IPS-NIHi11 (cell line): ENCODE data around the gene SPDYE18.
"Not testable (repeated sequence)": the region's sequence is repeated elsewhere in the genome, so short reads cannot be mapped to it uniquely, and the experiment has no call there.

ENCODE experiments used
- DNase-seq: peaks from one replicate; pipeline ENCODE4 v3.0.0; 2012; ENCODE audit warnings: mixed read lengths, low spot score

Gene SPDYE18

GRCh38 chr7:77062557-77062956 lies at the start of gene SPDYE18:
SPDYE18 (minus strand) TSS chr7:77062558; CDS start chr7:77060512, 2,046 bp downstream.
- DNase-seq: not testable (repeated sequence)

- DNase-seq: not testable (repeated sequence)
Measured at GRCh38 chr7:77108362-77108761, 46.0 kb upstream of the SPDYE18 start.

- DNase-seq: not testable (repeated sequence)
Measured at GRCh38 chr7:77107659-77108058, 45.3 kb upstream of the SPDYE18 start.

GRCh38 chr7:77105904-77106303 lies 43.5 kb upstream of the SPDYE18 start:
- not testable (repeated sequence) for DNase-seq

GRCh38 chr7:77102671-77103070 lies 40.3 kb upstream of the SPDYE18 start:
- not testable (repeated sequence) for DNase-seq

- not testable (repeated sequence) for DNase-seq
Measured at GRCh38 chr7:77101187-77101586, 38.8 kb upstream of the SPDYE18 start.

- DNase-seq: not testable (repeated sequence)
Measured at GRCh38 chr7:77100501-77100900, 38.1 kb upstream of the SPDYE18 start.

- DNase-seq: not testable (repeated sequence)
Measured at GRCh38 chr7:77092301-77092700, 29.9 kb upstream of the SPDYE18 start.

GRCh38 chr7:77082192-77082591 lies 19.8 kb upstream of the SPDYE18 start:
- DNase-seq: not testable (repeated sequence)

GRCh38 chr7:77080236-77080635 lies 17.9 kb upstream of the SPDYE18 start:
- not testable (repeated sequence) for DNase-seq

- not testable (repeated sequence) for DNase-seq
Measured at GRCh38 chr7:77079624-77080023, 17.3 kb upstream of the SPDYE18 start.

GRCh38 chr7:77079112-77079511 lies 16.8 kb upstream of the SPDYE18 start:
- DNase-seq: not testable (repeated sequence)

- DNase-seq: not testable (repeated sequence)
Measured at GRCh38 chr7:77077060-77077459, 14.7 kb upstream of the SPDYE18 start.

GRCh38 chr7:77074786-77075396 lies 12.5 kb upstream of the SPDYE18 start:
- DNase-seq: not testable (repeated sequence)

GRCh38 chr7:77071108-77071507 lies 8.8 kb upstream of the SPDYE18 start:
- DNase-seq: not testable (repeated sequence)

- not testable (repeated sequence) for DNase-seq
Measured at GRCh38 chr7:77065869-77066268, 3.5 kb upstream of the SPDYE18 start.

GRCh38 chr7:77063732-77064131 lies 1.4 kb upstream of the SPDYE18 start:
- DNase-seq: not testable (repeated sequence)

- DNase-seq: not testable (repeated sequence)
Measured at GRCh38 chr7:77032261-77032660, 30.1 kb downstream of the SPDYE18 start, which contains the start of gene SPDYE17. SPDYE17 (minus strand) TSS chr7:77032361; CDS start chr7:77030570, 1,791 bp downstream.

- not testable (repeated sequence) for DNase-seq
Measured at GRCh38 chr7:77026349-77026748, 36.0 kb downstream of the SPDYE18 start.

GRCh38 chr7:77010074-77010680 lies 52.2 kb downstream of the SPDYE18 start:
- DNase-seq: not testable (repeated sequence)

- not testable (repeated sequence) for DNase-seq
Measured at GRCh38 chr7:77008000-77008399, 54.4 kb downstream of the SPDYE18 start.

GRCh38 chr7:77006127-77007110 lies 55.9 kb downstream of the SPDYE18 start:
- DNase-seq: not testable (repeated sequence)
